HepG2 (cell line): ENCODE results near the gene PATZ1. TPM values are rescaled to one million over a fixed set of nuclear protein-coding genes. Genes with fewer than 3 reads are reported as not detected.

Experiments used
- AGO1 ChIP-seq: fragments of 200-400 bp; formaldehyde crosslinking; IDR thresholded peaks from 2 replicates; pipeline ENCODE4 v1.6.1; 2017; ENCODE audit warnings: mild to moderate bottlenecking, low read depth, low read length, moderate library complexity; ENCODE audit not compliant: poor library complexity, severe bottlenecking
- FOSL2 ChIP-seq: sonication (generic); formaldehyde crosslinking; IDR thresholded peaks from 2 replicates; pipeline ENCODE4 v1.4.0; 2020; ENCODE audit warnings: missing genetic modification reagents
- HMG20A ChIP-seq: IDR thresholded peaks from 2 replicates; pipeline ENCODE4 v1.6.1; 2016; ENCODE audit warnings: borderline replicate concordance
- HNF4G ChIP-seq, 2 experiments: sonication (generic) in 1 of 2; formaldehyde crosslinking in 1 of 2; IDR thresholded peaks; 2 replicates each; pipeline versions ENCODE4 v1.4.0 to v1.6.1; 2011 to 2020; ENCODE audit warnings: borderline replicate concordance in 2 of 2, low read depth in 2 of 2, mild to moderate bottlenecking in 2 of 2, low read length in 1 of 2, missing genetic modification reagents in 1 of 2, moderate library complexity in 1 of 2
- MED1 ChIP-seq: sonication (generic); formaldehyde crosslinking; IDR thresholded peaks from 2 replicates; pipeline ENCODE4 v1.4.0; 2020; ENCODE audit warnings: missing genetic modification reagents
- NCOA2 ChIP-seq: sonication (generic); formaldehyde crosslinking; IDR thresholded peaks from 2 replicates; pipeline ENCODE4 v1.8.0; 2022; ENCODE audit warnings: inconsistent platforms
- NCOR1 ChIP-seq: fragments of 200-600 bp; sonication (generic); IDR thresholded peaks from 2 replicates; pipeline ENCODE4 v1.7.0; 2017; ENCODE audit warnings: antibody characterized with exemption, low read length, borderline replicate concordance
- PHF5A ChIP-seq: IDR thresholded peaks from one replicate; pipeline ENCODE4 v1.6.1; 2018; ENCODE audit warnings: low read depth, missing genetic modification reagents; ENCODE audit not compliant: unreplicated experiment
- RBFOX2 ChIP-seq: fragments of 200-400 bp; formaldehyde crosslinking; IDR thresholded peaks from 2 replicates; pipeline ENCODE4 v1.6.1; 2017; ENCODE audit warnings: low read depth, mild to moderate bottlenecking, low read length
- REPIN1 ChIP-seq: sonication (generic); formaldehyde crosslinking; IDR thresholded peaks from 2 replicates; pipeline ENCODE4 v1.8.0; 2022; ENCODE audit warnings: missing genetic modification reagents, low read depth, mild to moderate bottlenecking, borderline replicate concordance
- SRY ChIP-seq: sonication (generic); formaldehyde crosslinking; IDR thresholded peaks from 2 replicates; pipeline ENCODE4 v1.8.0; 2022; ENCODE audit warnings: mild to moderate bottlenecking, missing genetic modification reagents
- TARDBP ChIP-seq: sonication (generic); formaldehyde crosslinking; IDR thresholded peaks from 2 replicates; pipeline ENCODE4 v1.8.0; 2022; ENCODE audit warnings: mild to moderate bottlenecking, missing genetic modification reagents
- TCF7 ChIP-seq: sonication (generic); IDR thresholded peaks from 2 replicates; pipeline ENCODE4 v1.6.1; 2016; ENCODE audit warnings: antibody characterized with exemption, low read depth
- ZBTB2 ChIP-seq: sonication (generic); formaldehyde crosslinking; IDR thresholded peaks from 2 replicates; pipeline ENCODE4 v1.8.0; 2022; ENCODE audit warnings: low read depth, missing genetic modification reagents
- ZNF281 ChIP-seq: sonication (generic); formaldehyde crosslinking; IDR thresholded peaks from 2 replicates; pipeline ENCODE4 v1.4.0; 2020; ENCODE audit warnings: missing genetic modification reagents, borderline replicate concordance
- ZNF329 ChIP-seq: sonication (generic); formaldehyde crosslinking; IDR thresholded peaks from 2 replicates; pipeline ENCODE4 v1.9.0; 2021; ENCODE audit warnings: low read depth, mild to moderate bottlenecking, missing genetic modification reagents
- ZNF337 ChIP-seq: sonication (generic); formaldehyde crosslinking; IDR thresholded peaks from 2 replicates; pipeline ENCODE4 v1.5.1; 2020; ENCODE audit warnings: missing genetic modification reagents, low read depth, mild to moderate bottlenecking, borderline replicate concordance
- ZNF614 ChIP-seq: IDR thresholded peaks from 2 replicates; pipeline ENCODE4 v1.6.1; 2018; ENCODE audit warnings: missing biosample characterization, missing genetic modification reagents, inconsistent platforms, borderline replicate concordance
- ZNF773 ChIP-seq: sonication (generic); formaldehyde crosslinking; IDR thresholded peaks from 2 replicates; pipeline ENCODE4 v1.4.0; 2020; ENCODE audit warnings: missing genetic modification reagents, borderline replicate concordance
- polyA plus RNA-seq, 8 experiments: library from polyadenylated mRNA; depleted of rRNA in 3 of 8; stranded (reverse) in 7 of 8; unstranded in 1 of 8; fragments of >200 nt; fragmentation: Illumina TruSeq in 4 of 8; extraction: Trizol in 4 of 8; gene quantifications; 2 replicates each; pipeline versions ENCODE4 v1.2.1 to v1.2.3, GENCODE V29; 2011 to 2016; ENCODE audit warnings: low read depth in 4 of 8, missing spikeins in 1 of 8, mixed read lengths in 1 of 8; ENCODE audit not compliant: insufficient read depth in 1 of 8
- total RNA-seq, 5 experiments: library from RNA; depleted of rRNA; stranded (reverse); fragments of >200 nt; fragmentation: Illumina TruSeq; extraction: Trizol; gene quantifications; 2 replicates each; pipeline ENCODE4 v1.2.3, GENCODE V29; 2016; ENCODE audit warnings: low read depth in 1 of 5
- TF ChIP-seq, protein P1 (sequence below): sonication (generic); formaldehyde crosslinking; IDR thresholded peaks from 2 replicates; pipeline ENCODE4 v1.4.0; 2020; ENCODE audit warnings: missing genetic modification reagents
- TF ChIP-seq, protein P2 (sequence below): sonication (generic); formaldehyde crosslinking; conservative IDR thresholded peaks from 2 replicates; pipeline ENCODE4 v1.8.0; 2022; ENCODE audit warnings: low read depth, missing genetic modification reagents

The PATZ1 gene
- total and polyA plus RNA-seq, 2 of the 13 experiments (the other 11 are each of a cell fraction or from before 2014, with no cell fraction given): 24.9 to 30.5 TPM

GRCh38 chr22:31339148-31339832 is 6.9 kb downstream of the PATZ1 start (continued):
- TF ChIP-seq ZBTB2: no peak
- peak; percentile 61 for TF ChIP-seq REPIN1 (CRISPR knock-in tag)
- TF ChIP-seq TARDBP (CRISPR knock-in tag): peak; percentile 62; the same call in 1 of the 2 replicates
- TF ChIP-seq ZNF329 (CRISPR knock-in tag): no peak
- TF ChIP-seq NCOA2 (CRISPR knock-in tag): peak; percentile 63
- TF ChIP-seq PHF5A (CRISPR knock-in tag): peak; percentile 88
- TF ChIP-seq FOSL2 (CRISPR knock-in tag): peak; percentile 50; the same call in 1 of the 2 replicates
- TF ChIP-seq, protein P1, sequence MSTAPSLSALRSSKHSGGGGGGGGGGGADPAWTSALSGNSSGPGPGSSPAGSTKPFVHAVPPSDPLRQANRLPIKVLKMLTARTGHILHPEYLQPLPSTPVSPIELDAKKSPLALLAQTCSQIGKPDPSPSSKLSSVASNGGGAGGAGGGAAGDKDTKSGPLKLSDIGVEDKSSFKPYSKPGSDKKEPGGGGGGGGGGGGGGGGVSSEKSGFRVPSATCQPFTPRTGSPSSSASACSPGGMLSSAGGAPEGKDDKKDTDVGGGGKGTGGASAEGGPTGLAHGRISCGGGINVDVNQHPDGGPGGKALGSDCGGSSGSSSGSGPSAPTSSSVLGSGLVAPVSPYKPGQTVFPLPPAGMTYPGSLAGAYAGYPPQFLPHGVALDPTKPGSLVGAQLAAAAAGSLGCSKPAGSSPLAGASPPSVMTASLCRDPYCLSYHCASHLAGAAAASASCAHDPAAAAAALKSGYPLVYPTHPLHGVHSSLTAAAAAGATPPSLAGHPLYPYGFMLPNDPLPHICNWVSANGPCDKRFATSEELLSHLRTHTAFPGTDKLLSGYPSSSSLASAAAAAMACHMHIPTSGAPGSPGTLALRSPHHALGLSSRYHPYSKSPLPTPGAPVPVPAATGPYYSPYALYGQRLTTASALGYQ (CRISPR knock-in tag): peak; percentile 73; the same call in 1 of the 2 replicates
- TF ChIP-seq NCOR1: peak; percentile 92
- TF ChIP-seq ZNF281 (CRISPR knock-in tag): peak; percentile 16; the same call in 1 of the 2 replicates
- TF ChIP-seq ZNF337 (CRISPR knock-in tag): peak; percentile 77; the same call in 1 of the 2 replicates
- no peak for TF ChIP-seq AGO1
- TF ChIP-seq, protein P2, sequence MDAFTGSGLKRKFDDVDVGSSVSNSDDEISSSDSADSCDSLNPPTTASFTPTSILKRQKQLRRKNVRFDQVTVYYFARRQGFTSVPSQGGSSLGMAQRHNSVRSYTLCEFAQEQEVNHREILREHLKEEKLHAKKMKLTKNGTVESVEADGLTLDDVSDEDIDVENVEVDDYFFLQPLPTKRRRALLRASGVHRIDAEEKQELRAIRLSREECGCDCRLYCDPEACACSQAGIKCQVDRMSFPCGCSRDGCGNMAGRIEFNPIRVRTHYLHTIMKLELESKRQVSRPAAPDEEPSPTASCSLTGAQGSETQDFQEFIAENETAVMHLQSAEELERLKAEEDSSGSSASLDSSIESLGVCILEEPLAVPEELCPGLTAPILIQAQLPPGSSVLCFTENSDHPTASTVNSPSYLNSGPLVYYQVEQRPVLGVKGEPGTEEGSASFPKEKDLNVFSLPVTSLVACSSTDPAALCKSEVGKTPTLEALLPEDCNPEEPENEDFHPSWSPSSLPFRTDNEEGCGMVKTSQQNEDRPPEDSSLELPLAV (CRISPR knock-in tag): no peak
- peak; percentile 52; the same call in 1 of the 2 replicates for TF ChIP-seq RBFOX2
- TF ChIP-seq HMG20A: peak; percentile 63
- no peak for TF ChIP-seq ZNF773 (CRISPR knock-in tag)
- TF ChIP-seq MED1: peak; percentile 67; the same call in 1 of the 2 replicates
- peak; percentile 78 for TF ChIP-seq TCF7
- no peak for TF ChIP-seq SRY
- peak; percentile 90 for TF ChIP-seq HNF4G (IDR thresholded peaks at IDR 0.05; ENCODE audit: borderline replicate concordance, low read depth, low read length)
- TF ChIP-seq HNF4G (CRISPR knock-in tag; IDR thresholded peaks at IDR 0.05; ENCODE audit: borderline replicate concordance, low read depth): peak; percentile 80; the same call in 1 of the 2 replicates
- TF ChIP-seq ZNF614: peak; percentile 80; the same call in 1 of the 2 replicates
